ENCODE measurements around the gene APOB.

APOB gene

DNA sequence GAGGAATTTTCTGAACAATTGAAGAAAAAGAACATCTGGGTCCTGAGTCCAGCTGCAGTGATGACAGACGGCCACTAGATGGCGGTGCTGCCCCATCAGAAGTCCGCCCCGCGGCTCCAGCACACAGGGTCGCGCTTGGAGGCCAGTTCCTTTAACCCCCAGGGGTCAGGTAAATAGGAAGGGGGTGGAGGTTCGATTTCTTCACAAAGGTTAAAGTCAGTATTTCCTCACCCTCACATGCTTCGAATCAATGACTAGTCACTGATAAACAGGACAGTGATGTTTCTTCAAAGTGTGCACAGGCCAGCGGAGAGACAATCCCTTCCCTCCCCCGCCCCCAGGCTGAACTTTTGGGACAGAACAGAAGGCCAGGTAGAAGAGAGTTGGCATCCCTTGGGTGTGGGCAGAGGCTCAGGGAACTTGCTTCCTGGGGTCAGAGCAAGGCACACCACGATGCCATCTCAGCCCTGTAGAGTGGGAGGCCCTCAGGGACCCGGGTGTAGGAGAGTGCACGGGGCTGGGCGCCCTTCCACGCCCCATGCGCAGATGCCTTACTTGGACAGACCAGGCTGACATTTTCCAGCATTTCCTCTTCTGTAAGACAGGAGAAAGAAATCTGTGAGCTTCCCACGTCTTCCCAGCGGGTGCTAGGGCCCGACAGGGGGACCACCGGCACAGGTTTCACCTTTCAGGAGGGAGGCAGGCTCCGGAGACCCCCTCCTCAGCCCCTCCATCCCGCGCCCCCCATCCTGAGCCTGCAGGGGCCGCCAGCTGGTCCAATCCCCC, 722 bp downstream of the APOB start:
- Histone ChIP-seq H3K4me3 (ENCODE audit: low read length) (peak overlapping the region; percentile 70), H3K27ac (ENCODE audit: low read length) (no peak overlapping the region), H3K9me3 (ENCODE audit: control insufficient read depth, low read depth, low read length) (no peaks in the 10 kb centered on the region), H3K36me3 (ENCODE audit: control insufficient read depth, low read depth, low read length) (no peaks in the 10 kb centered on the region), H3K27me3 (ENCODE audit: control insufficient read depth, insufficient read depth, low read length) (peaks cover 18% of the 10 kb centered on the region), H3K4me1 (ENCODE audit: control insufficient read depth, low read depth, low read length) (no peaks in the 10 kb centered on the region), H3K9ac (ENCODE audit: low read length) (no peak overlapping the region)

DNA sequence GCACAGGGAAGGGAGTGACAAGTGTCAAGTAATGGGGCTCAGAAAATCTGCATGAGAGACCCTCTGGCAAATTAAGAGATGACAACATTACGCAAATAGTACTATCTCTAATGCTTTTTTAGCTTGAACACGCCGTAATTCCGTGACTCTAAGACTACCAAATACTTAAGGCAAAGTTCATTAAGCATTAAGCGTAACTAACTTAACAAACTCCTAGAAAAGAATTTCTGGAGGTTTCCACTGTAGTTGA, 1.2 kb downstream of the APOB start:
- Histone ChIP-seq H3K4me3 (ENCODE audit: low read length) (peak overlapping the region; percentile 70), H3K9me3 (ENCODE audit: control insufficient read depth, low read depth, low read length) (no peaks in the 10 kb centered on the region), H3K27ac (ENCODE audit: low read length) (no peak overlapping the region), H3K27me3 (ENCODE audit: control insufficient read depth, insufficient read depth, low read length) (peaks cover 18% of the 10 kb centered on the region), H3K9ac (ENCODE audit: low read length) (no peak overlapping the region), H3K4me1 (ENCODE audit: control insufficient read depth, low read depth, low read length) (no peaks in the 10 kb centered on the region), H3K36me3 (ENCODE audit: control insufficient read depth, low read depth, low read length) (no peaks in the 10 kb centered on the region)

DNA sequence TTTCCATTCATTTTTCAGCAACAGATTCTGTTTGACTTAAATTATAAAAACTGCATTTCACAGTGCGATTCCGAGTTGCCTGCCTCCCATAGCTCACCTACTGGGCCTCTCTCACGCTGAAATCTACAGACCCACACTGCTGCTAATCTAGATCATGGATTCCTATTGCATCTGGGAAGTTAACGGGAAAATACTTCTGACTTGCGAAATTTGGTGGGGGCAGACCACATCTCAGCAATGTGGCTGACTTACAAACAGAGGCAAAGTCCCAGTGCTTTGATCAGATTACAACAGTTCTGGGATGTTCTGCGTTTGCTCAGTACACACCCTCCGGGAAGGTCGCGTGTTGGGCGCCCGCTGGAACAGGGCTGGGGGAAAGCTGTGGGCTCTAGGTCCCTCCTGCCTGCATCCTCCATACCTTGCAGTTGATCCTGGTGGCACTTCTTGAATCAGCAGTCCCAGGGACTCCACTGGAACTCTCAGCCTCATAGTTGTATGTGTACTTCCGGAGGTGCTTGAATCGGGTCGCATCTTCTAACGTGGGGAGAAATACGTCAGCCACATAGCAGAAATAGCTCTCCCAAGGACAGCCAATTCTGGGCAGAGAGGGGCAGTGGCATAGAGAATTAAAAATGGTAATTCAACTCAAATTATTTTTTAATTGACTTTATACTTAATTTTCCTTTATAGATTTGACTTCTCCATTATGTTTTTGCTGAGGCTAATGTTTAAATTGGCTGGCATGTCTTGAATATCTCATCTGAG, 1.7 kb downstream of the APOB start:
- Histone ChIP-seq H3K4me3 (ENCODE audit: low read length) (no peak overlapping the region), H3K27me3 (ENCODE audit: control insufficient read depth, insufficient read depth, low read length) (peaks cover 18% of the 10 kb centered on the region), H3K27ac (ENCODE audit: low read length) (no peak overlapping the region), H3K36me3 (ENCODE audit: control insufficient read depth, low read depth, low read length) (no peaks in the 10 kb centered on the region), H3K9me3 (ENCODE audit: control insufficient read depth, low read depth, low read length) (no peaks in the 10 kb centered on the region), H3K9ac (ENCODE audit: low read length) (no peak overlapping the region), H3K4me1 (ENCODE audit: control insufficient read depth, low read depth, low read length) (no peaks in the 10 kb centered on the region)

DNA sequence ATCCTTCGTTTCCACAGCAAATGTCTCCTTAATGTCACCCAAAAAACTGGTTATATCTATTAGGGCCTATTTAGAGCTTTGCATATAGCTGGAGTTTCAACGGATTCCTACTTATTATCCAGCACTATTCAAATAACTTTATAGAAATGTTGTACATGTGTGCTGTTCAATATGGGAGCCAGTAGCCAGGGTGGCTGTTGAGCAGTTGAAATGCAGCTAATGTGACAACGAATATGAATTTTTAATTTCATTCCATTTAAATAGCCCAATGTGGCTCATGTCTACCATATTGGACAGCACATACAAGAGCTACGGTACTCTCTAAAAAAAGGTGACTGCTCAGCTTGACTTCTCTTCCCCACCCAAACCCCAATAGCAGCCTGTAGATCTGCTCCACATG, 2.4 kb downstream of the APOB start:
- no peak overlapping the region for H3K4me3 ChIP-seq (ENCODE audit: low read length)
- no peaks in the 10 kb centered on the region for H3K4me1 ChIP-seq (ENCODE audit: control insufficient read depth, low read depth, low read length)
- no peak overlapping the region for H3K9ac ChIP-seq (ENCODE audit: low read length)
- no peak overlapping the region for H3K27ac ChIP-seq (ENCODE audit: low read length)
- no peaks in the 10 kb centered on the region for H3K36me3 ChIP-seq (ENCODE audit: control insufficient read depth, low read depth, low read length)
- H3K27me3 ChIP-seq (ENCODE audit: control insufficient read depth, insufficient read depth, low read length), result peaks cover 18% of the 10 kb centered on the region
- H3K9me3 ChIP-seq (ENCODE audit: control insufficient read depth, low read depth, low read length), result no peaks in the 10 kb centered on the region

DNA sequence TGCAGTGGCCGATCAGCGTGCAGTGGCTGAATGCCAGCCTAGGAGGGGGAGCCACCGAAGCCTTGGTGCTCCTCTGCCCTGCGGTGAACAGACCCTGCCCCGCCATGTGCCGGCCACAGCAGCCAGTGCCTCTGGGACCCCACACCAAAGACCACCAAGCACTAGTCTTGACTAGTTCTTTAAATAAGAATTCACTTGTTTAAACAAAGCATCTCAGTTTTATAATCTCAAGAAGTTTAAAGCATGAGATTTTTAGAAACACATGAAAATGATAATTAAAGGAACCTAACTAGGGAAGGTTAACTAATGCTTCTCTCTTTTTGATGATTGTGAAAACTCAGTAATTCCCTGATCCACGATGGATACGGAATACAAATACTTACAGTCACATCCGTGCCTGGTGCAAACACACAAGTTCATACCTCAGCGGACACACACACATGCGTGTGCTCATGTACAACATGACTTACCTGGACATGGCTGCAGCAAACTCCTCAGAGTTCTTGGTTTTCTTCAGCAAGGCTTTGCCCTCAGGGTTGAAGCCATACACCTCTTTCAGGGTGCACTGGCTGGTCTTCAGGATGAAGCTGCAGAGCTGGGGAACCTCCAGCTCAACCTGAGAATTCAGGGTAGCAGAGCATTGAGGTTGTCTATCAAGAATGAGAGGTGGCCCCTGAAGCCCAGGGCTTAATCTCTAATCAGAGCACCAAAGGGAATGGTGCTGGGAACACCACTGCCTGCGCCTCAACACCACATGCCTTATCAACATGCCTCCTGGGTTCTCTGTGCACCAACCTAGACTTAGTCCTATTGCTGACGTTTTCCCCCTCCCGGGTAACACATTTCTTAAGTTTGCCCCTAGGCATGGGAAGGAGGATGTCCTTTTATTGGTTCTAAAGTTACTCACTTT, 3.1 kb downstream of the APOB start:
- Histone ChIP-seq H3K4me1 (ENCODE audit: control insufficient read depth, low read depth, low read length) (no peaks in the 10 kb centered on the region), H3K9me3 (ENCODE audit: control insufficient read depth, low read depth, low read length) (no peaks in the 10 kb centered on the region), H3K27ac (ENCODE audit: low read length) (no peak overlapping the region), H3K27me3 (ENCODE audit: control insufficient read depth, insufficient read depth, low read length) (peaks cover 18% of the 10 kb centered on the region), H3K9ac (ENCODE audit: low read length) (no peak overlapping the region), H3K36me3 (ENCODE audit: control insufficient read depth, low read depth, low read length) (no peaks in the 10 kb centered on the region), H3K4me3 (ENCODE audit: low read length) (no peak overlapping the region)

DNA sequence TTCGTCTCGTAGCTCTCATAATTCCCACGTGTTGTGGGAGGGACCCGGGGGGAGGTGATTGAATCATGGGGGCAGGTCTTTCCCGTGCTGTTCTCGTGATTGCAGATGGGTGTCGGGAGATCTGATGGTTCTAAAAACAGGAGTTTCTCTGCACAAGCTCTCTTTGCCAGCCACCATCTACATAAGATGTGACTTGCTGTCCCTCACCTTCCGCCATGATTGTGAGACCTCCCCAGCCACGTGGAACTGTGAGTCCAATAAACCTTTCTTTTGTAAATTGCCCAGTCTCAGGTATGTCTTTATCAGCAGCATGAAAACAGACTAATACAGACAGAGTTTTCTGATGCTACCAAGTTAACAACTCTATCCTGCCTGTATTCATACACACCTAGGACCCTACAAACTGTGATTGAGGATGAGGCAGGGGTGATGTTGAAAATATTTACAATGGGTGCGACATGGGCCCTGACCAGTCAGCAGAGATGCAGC, 3.9 kb downstream of the APOB start:
- Histone ChIP-seq H3K27ac (ENCODE audit: low read length) (no peak overlapping the region), H3K4me3 (ENCODE audit: low read length) (no peak overlapping the region), H3K4me1 (ENCODE audit: control insufficient read depth, low read depth, low read length) (no peaks in the 10 kb centered on the region), H3K9ac (ENCODE audit: low read length) (no peak overlapping the region), H3K27me3 (ENCODE audit: control insufficient read depth, insufficient read depth, low read length) (peaks cover 15% of the 10 kb centered on the region), H3K36me3 (ENCODE audit: control insufficient read depth, low read depth, low read length) (no peaks in the 10 kb centered on the region), H3K9me3 (ENCODE audit: control insufficient read depth, low read depth, low read length) (no peaks in the 10 kb centered on the region)

DNA sequence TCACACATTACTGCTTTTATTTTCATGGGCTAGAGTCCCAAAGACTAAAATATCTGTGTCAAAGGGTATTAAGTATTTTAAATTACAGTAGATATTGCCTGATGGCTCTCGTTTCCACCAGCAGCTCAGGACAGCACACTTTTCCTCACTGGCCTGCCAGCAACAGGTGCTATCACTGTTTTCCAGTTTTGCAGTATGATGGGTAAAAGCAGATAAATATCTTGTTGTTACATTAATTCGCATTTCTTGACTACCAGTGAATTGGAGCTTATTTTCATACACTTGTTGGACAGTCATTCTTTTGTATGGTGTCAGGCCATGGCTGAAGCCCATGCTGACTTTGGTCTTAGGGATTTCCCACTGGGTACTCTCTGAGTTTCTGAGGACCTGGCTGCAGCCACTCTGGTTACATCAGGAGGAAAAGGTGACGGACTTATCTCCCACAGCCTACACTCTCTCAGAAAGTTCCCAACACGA, 4.8 kb downstream of the APOB start:
- Histone ChIP-seq H3K4me3 (ENCODE audit: low read length) (no peak overlapping the region), H3K4me1 (ENCODE audit: control insufficient read depth, low read depth, low read length) (no peaks in the 10 kb centered on the region), H3K9me3 (ENCODE audit: control insufficient read depth, low read depth, low read length) (no peaks in the 10 kb centered on the region), H3K9ac (ENCODE audit: low read length) (no peak overlapping the region), H3K27me3 (ENCODE audit: control insufficient read depth, insufficient read depth, low read length) (peaks cover 6% of the 10 kb centered on the region), H3K36me3 (ENCODE audit: control insufficient read depth, low read depth, low read length) (no peaks in the 10 kb centered on the region), H3K27ac (ENCODE audit: low read length) (no peak overlapping the region)

DNA sequence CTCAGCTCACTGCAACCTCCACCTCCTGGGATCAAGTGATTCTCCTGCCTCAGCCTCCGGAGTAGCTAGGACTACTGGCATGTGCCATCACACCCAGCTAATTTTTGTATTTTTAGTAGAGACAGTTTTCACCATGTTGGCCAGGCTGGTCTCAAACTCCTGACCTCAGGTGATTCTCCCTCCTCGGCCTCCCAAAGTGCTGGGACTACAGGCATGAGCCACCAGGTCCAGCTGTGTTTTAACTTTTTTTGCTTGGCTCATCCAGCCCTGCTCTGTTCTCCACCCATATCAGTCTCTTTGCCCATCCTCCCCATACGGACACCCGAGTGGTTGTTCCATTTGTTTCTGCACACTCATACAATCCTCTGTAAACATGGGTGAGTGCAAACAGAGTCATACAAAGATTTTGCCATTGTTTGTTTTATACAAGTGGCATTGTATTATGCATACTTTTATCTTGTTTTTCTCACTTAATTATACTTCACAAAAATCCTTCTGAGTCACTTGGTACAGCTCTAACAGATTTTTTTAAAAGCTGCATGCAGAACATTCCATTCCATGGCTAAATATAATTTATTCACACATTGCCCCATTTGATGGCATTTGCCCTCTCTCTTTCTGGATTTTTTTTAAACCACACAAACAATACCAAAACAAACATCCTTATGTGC, 5.3 kb downstream of the APOB start:
- Histone ChIP-seq H3K9me3 (ENCODE audit: control insufficient read depth, low read depth, low read length) (no peaks in the 10 kb centered on the region), H3K9ac (ENCODE audit: low read length) (no peak overlapping the region), H3K4me1 (ENCODE audit: control insufficient read depth, low read depth, low read length) (no peaks in the 10 kb centered on the region), H3K27me3 (ENCODE audit: control insufficient read depth, insufficient read depth, low read length) (peaks cover 4% of the 10 kb centered on the region), H3K36me3 (ENCODE audit: control insufficient read depth, low read depth, low read length) (no peaks in the 10 kb centered on the region), H3K4me3 (ENCODE audit: low read length) (no peak overlapping the region), H3K27ac (ENCODE audit: low read length) (no peak overlapping the region)

DNA sequence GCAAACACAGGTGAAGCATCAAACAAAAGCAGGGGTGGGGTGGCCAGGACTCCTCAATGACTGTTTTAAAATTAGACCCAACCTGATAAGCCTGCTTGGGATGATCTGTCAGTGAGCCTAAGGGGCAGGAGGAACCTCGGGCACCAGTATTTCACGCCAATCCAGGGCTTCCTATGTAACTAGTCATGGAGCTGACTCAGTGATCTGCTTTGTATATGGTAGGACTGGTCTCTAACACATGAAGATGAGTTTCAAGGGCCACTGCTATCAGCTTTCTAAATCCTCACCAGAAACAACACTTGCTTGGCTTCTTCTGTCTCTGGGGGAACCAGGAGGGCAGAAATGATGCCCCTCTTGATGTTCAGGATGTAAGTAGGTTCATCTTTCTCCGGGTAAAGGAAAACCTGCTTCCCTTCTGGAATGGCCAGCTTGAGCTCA, 6.2 kb downstream of the APOB start:
- H3K27ac ChIP-seq (ENCODE audit: low read length), result no peak overlapping the region
- no peaks in the 10 kb centered on the region for H3K9me3 ChIP-seq (ENCODE audit: control insufficient read depth, low read depth, low read length)
- no peaks in the 10 kb centered on the region for H3K4me1 ChIP-seq (ENCODE audit: control insufficient read depth, low read depth, low read length)
- H3K27me3 ChIP-seq (ENCODE audit: control insufficient read depth, insufficient read depth, low read length), result no peaks in the 10 kb centered on the region
- no peak overlapping the region for H3K4me3 ChIP-seq (ENCODE audit: low read length)
- H3K36me3 ChIP-seq (ENCODE audit: control insufficient read depth, low read depth, low read length), result no peaks in the 10 kb centered on the region
- H3K9ac ChIP-seq (ENCODE audit: low read length), result no peak overlapping the region

DNA sequence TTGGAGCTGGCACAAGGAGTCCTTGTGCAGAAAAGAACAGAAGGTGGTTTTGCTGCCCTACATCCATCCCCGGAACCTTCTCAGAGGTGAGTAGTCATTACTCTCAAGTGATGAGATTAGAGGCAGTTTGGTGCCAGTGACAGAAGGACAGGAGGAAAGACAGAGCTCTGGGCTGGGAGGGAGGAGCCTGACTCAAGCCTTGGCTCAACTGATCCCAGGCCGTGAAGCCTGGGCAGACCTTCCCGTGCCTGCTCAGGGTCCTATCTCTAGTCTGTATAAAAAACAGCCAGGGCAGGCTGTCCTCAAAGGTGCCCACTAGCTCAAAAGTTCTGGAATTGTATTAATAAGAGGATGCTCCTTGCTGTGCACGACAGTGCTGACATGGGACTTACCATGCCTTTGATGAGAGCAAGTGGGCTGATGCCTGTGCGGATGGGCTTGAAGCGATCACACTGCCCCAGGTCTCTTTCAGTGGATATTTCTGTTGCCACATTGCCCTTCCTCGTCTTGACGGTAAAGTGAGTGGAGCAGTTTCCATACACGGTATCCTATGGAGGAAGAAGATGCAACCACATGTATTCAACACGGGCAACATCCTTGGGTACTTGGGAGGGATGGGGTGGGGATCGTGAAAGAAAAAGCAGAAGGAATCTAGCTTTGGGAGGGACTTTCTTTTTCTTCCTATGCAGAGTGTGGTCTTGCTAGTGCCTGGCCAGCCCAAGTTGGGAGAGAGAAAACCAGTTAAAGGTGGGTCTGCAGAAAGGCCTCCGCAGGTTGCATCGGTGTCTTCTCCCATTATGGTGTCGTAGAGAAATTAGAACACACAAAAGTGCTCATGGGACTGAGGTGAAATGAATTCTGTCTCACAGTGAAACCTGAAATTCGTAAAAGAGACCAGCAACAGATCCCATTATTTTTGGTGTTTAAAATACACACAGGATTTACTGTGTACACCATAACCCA, 6.9 kb downstream of the APOB start:
- Histone ChIP-seq H3K36me3 (ENCODE audit: control insufficient read depth, low read depth, low read length) (no peaks in the 10 kb centered on the region), H3K4me3 (ENCODE audit: low read length) (no peak overlapping the region), H3K9me3 (ENCODE audit: control insufficient read depth, low read depth, low read length) (no peaks in the 10 kb centered on the region), H3K9ac (ENCODE audit: low read length) (no peak overlapping the region), H3K4me1 (ENCODE audit: control insufficient read depth, low read depth, low read length) (no peaks in the 10 kb centered on the region), H3K27me3 (ENCODE audit: control insufficient read depth, insufficient read depth, low read length) (no peaks in the 10 kb centered on the region), H3K27ac (ENCODE audit: low read length) (no peak overlapping the region)

Measured in iPS-18a (cell line).